ENCODE measurements around the gene NFYC.

NFYC gene

GRCh38 chr1:40691538-40692428 lies at the start of gene NFYC:
TSS of gene NFYC (plus strand) at chr1:40691704. CDS start at chr1:40738844, 47,140 bp downstream.
- peak; percentile 99 for DNase-seq

- DNase-seq: no peak
Observed at GRCh38 chr1:40645118-40645680, 46.3 kb upstream of the NFYC start.

- no peak for DNase-seq
Observed at GRCh38 chr1:40646315-40646714, 45.2 kb upstream of the NFYC start.

GRCh38 chr1:40648200-40648599 lies 43.3 kb upstream of the NFYC start:
- no peak for DNase-seq

GRCh38 chr1:40648928-40649591 lies 42.4 kb upstream of the NFYC start:
- no peak for DNase-seq

GRCh38 chr1:40649592-40649930 lies 41.9 kb upstream of the NFYC start:
- no peak for DNase-seq

- no peak for DNase-seq
Observed at GRCh38 chr1:40650075-40650474, 41.4 kb upstream of the NFYC start.

- no peak for DNase-seq
Observed at GRCh38 chr1:40651138-40651857, 40.2 kb upstream of the NFYC start.

- DNase-seq: no peak
Observed at GRCh38 chr1:40652468-40652867, 39.0 kb upstream of the NFYC start.

- DNase-seq: no peak
Observed at GRCh38 chr1:40652979-40653378, 38.5 kb upstream of the NFYC start.

GRCh38 chr1:40653851-40654537 lies 37.5 kb upstream of the NFYC start:
- DNase-seq: peak; percentile 12

- no peak for DNase-seq
Observed at GRCh38 chr1:40657046-40657445, 34.5 kb upstream of the NFYC start.

GRCh38 chr1:40658751-40659648 lies 32.5 kb upstream of the NFYC start:
- no peak for DNase-seq

- no peak for DNase-seq
Observed at GRCh38 chr1:40659649-40659947, 31.9 kb upstream of the NFYC start.

- no peak for DNase-seq
Observed at GRCh38 chr1:40661678-40662077, 29.8 kb upstream of the NFYC start.

GRCh38 chr1:40662151-40662550 lies 29.4 kb upstream of the NFYC start:
- no peak for DNase-seq

GRCh38 chr1:40662864-40663263 lies 28.6 kb upstream of the NFYC start:
- DNase-seq: no peak

- peak; percentile 11 for DNase-seq
Observed at GRCh38 chr1:40663324-40664166, 28.0 kb upstream of the NFYC start.

GRCh38 chr1:40664167-40664537 lies 27.4 kb upstream of the NFYC start:
- no peak for DNase-seq

- no peak for DNase-seq
Observed at GRCh38 chr1:40664791-40665190, 26.7 kb upstream of the NFYC start.
